AG09319 (cell line): ENCODE results near the gene BIRC7.

Experiments
- DNase-seq: peaks from one replicate; pipeline ENCODE4 v3.0.0-alpha.2; 2010; ENCODE audit warnings: low read depth; ENCODE audit errors: extremely low read depth
- TF ChIP-seq, protein P1 (sequence below): IDR thresholded peaks from 2 replicates; pipeline ENCODE4 v1.5.1; 2011; ENCODE audit warnings: low read depth, mild to moderate bottlenecking, inconsistent platforms, low read length, moderate library complexity

The BIRC7 gene

GRCh38 chr20:63268671-63269439 is 33.1 kb downstream of the BIRC7 start:
- TF ChIP-seq, protein P1, sequence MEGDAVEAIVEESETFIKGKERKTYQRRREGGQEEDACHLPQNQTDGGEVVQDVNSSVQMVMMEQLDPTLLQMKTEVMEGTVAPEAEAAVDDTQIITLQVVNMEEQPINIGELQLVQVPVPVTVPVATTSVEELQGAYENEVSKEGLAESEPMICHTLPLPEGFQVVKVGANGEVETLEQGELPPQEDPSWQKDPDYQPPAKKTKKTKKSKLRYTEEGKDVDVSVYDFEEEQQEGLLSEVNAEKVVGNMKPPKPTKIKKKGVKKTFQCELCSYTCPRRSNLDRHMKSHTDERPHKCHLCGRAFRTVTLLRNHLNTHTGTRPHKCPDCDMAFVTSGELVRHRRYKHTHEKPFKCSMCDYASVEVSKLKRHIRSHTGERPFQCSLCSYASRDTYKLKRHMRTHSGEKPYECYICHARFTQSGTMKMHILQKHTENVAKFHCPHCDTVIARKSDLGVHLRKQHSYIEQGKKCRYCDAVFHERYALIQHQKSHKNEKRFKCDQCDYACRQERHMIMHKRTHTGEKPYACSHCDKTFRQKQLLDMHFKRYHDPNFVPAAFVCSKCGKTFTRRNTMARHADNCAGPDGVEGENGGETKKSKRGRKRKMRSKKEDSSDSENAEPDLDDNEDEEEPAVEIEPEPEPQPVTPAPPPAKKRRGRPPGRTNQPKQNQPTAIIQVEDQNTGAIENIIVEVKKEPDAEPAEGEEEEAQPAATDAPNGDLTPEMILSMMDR: no peak
- DNase-seq: no peak

DNA sequence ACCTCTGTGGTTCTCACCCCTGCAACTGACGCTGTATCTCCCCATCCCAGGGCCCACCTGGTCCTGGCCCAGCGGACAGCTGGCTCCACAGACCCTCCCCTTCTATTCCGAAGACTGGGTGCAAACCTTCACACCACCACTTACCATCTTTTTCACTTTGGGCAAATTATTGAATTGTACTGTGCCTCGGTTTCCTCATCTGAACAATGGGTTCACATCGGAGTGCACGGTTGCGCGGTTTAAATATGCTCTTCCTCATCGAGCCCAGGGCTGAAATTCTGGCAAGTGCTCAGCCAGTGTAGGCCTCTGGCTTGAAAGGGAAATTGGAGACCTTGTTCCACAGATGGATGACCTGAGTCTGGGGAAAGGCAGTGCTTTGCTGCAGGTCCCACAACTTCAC is 34.0 kb downstream of the BIRC7 start:
- DNase-seq: no peak
- TF ChIP-seq, protein P1: no peak

DNA sequence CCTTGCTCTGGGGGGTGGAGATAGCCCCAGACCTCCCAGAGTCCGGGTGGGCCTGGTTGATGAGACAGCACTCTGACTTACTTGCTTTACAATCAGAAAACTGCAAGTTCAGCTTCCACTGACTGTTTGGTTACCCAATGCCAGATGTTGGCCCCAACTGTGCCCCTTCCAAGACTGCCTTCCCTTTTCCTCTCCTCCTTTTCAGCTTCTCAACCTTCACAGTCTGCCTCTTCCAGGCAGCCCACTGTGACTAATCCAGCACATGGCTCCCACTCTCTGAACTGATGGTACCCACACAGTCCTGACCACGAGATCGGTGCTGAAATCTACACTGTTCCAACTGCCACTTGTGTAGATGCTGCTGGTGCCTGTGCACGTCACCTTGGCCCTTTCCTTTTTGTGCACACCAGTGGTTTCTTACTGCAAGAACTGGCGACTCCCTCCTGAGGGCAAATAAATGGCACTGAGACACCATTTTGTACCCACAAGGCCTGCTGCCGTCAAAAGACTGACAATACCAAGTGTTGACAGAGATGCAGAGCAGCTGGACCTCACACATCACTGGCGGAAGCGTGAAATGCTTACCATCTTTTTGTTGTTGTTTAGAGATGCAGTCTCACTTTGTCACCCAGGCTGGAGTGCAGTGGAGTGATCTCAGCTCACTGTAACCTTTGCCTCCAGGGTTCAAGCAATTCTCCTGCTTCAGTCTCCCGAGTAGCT is 35.1 kb downstream of the BIRC7 start:
- no peak for DNase-seq

DNA sequence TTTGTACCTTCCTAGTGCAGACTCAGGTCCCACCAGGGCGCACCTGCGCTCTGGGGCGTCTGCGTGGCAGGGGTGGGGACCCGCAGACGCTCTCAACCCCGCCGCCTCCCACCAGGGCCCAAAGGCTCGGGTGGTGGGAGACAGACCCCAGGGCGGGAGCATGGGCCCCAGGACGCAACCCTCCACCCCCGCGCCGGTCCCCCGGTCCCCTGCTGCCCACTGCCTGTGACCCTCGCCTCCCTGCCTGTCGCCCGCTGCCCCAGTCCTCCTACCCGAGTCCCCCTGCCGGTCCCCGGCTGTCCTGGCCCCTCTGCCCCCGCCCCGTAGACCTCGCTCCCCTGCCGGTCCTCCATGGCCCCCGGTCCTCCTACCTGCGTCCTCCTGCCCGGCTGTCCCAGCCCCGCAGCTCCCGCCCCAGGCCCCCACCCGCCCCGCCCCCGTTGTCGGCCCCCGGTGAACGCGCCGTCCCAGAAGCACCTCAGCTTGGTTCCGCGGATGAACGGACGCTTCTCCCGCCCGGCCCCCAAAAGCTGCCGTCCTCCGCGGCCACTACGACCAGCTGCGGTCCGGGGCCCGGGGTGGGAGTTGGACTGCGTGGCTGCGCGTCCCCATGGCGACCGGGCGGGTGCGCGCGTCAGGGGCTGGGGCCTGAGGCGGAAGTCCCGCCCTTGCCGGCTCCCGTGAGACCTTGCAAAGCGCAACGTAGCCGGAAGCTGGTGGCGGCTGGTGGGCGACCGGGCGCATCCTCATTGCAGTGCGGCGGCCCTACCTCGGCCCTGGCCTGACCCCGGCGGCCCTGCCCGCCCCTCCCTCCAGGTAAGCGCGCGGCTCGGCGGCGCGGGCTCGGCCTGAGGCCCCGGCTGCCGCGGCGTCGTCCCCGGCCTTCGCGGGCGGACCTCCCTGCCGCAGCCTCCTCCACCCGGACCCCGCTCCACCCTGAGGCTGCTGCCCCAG is 36.7 kb downstream of the BIRC7 start, which contains the start of gene ARFGAP1:
ARFGAP1 (plus strand) TSS at position 709 of the 954 bp plus-strand sequence. CDS start 2,768 bp downstream, outside the sequence.
- TF ChIP-seq, protein P1: no peak
- DNase-seq: peak; percentile 67

More for the DNA sequence above, 35.1 kb downstream of the BIRC7 start:
- TF ChIP-seq, protein P1: no peak

DNA sequence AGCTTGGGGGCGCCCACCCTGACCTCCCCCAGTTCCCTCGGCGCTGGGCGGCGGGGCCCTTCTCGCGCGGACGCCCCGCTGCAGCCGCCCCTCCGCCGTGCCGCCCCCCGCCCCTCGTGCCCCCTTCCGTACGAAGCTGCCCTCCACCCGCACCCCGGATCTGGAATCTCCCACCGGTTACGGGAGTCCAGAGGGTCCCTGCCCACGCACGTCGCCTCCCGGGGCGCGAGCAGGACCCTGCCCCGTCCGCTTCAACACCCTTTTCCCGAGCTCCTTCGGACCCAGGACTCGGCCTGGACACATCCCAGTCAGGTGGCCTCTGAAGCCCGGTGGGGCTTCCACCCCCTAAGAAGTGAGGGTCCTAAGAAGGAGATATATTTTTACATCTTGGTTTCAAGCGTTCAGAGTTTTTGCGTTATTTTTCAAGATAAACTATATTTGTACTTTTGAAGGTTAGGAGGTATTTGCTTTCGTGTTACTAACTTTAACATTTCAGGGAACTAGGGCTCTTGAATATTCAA is 37.4 kb downstream of the BIRC7 start:
- DNase-seq: no peak
- TF ChIP-seq, protein P1: no peak

DNA sequence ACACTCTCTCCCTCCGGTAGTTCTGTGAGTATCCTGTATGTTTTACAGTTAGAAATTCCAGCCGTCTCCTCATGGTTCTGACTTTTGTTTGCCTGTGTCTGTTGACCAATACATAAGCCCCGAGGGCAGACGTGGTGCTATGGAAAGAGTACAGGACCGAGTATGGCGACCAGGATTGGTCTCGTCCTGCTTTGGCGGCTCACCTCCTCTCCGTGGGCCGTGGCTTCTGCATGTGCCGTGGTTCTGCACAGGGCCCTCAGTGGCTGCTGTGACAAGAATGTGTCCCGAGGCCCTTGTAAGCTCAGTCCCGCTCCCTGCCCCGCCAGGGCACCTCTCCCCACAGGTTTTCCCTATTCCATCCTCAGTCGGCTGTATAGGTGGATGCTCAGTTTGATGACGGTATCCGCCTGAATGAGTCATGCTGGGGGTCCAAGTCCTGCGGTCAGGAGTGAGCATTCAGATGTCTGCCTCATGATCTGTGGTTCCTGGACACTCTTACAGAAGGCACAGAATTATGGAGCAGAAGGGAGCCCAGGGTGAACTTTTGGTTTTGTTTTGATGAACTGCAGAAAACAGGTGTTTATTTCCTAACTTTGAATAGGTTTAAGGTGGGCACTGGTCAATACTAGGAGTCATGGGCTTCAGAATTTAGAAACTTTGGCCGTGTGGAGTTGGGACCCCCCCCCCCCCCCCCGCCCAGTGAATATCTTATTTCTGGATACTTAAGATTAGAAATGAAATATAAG is 38.1 kb downstream of the BIRC7 start:
- DNase-seq: peak; percentile 7
- TF ChIP-seq, protein P1: no peak
